Measurements from ENCODE around the gene SUCLG2.

DNA sequence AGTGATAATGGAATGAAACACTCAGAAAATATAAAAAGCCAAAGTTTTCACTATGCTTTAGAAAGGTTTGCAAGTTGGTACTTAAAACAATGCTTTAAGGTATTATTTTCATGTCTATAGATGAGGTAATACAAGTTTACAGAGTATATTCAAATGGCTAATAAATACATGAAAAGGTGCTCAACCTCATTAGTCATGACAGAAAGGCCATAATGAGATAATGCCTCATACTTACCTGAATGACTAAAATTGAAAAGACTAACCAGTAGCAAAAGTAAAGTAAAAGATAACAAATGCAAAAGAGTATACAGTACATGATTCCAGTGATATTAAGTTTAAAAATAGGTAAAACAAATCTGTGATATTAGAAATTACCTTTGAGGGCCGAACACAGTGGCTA lies 163.8 kb downstream of the SUCLG2 start:
- TF ChIP-seq POLR2A (IDR thresholded peaks at IDR 0.05; ENCODE audit: low read length) = no peak
- TF ChIP-seq NFE2L2 (conservative IDR thresholded peaks at IDR 0.05; ENCODE audit: low read length) = no peak
- TF ChIP-seq CTCF (IDR thresholded peaks at IDR 0.05) = no peak
- TF ChIP-seq JUN (IDR thresholded peaks at IDR 0.05) = no peak
- TF ChIP-seq, protein P1, sequence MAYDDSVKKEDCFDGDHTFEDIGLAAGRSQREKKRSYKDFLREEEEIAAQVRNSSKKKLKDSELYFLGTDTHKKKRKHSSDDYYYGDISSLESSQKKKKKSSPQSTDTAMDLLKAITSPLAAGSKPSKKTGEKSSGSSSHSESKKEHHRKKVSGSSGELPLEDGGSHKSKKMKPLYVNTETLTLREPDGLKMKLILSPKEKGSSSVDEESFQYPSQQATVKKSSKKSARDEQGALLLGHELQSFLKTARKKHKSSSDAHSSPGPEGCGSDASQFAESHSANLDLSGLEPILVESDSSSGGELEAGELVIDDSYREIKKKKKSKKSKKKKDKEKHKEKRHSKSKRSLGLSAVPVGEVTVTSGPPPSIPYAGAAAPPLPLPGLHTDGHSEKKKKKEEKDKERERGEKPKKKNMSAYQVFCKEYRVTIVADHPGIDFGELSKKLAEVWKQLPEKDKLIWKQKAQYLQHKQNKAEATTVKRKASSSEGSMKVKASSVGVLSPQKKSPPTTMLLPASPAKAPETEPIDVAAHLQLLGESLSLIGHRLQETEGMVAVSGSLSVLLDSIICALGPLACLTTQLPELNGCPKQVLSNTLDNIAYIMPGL (CRISPR knock-in tag; IDR thresholded peaks at IDR 0.05; ENCODE audit: borderline replicate concordance) = no peak
- no peak for TF ChIP-seq EP300 (IDR thresholded peaks at IDR 0.05)
- TF ChIP-seq, protein P2, sequence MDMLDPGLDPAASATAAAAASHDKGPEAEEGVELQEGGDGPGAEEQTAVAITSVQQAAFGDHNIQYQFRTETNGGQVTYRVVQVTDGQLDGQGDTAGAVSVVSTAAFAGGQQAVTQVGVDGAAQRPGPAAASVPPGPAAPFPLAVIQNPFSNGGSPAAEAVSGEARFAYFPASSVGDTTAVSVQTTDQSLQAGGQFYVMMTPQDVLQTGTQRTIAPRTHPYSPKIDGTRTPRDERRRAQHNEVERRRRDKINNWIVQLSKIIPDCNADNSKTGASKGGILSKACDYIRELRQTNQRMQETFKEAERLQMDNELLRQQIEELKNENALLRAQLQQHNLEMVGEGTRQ (IDR thresholded peaks at IDR 0.05) = no peak
- TF ChIP-seq POLR2AphosphoS2 (conservative IDR thresholded peaks at IDR 0.05; ENCODE audit: low read length) = no peak
- TF ChIP-seq HDAC2 (IDR thresholded peaks at IDR 0.05) = no peak
- TF ChIP-seq ZFP36 (IDR thresholded peaks at IDR 0.05; ENCODE audit: borderline replicate concordance, partially characterized antibody) = no peak
- no peak for TF ChIP-seq ELK1 (IDR thresholded peaks at IDR 0.05; ENCODE audit: low read depth, low read length)
- no peak for TF ChIP-seq HOXA7 (CRISPR knock-in tag; IDR thresholded peaks at IDR 0.05)
- no peak for TF ChIP-seq ESRRA (IDR thresholded peaks at IDR 0.05; ENCODE audit: borderline replicate concordance, low read length)
